Sigmoid colon (tissue), 7 donors: ENCODE results near the gene URB2. TPM values are rescaled to one million over a fixed set of nuclear protein-coding genes. Genes with fewer than 3 reads are reported as not detected.

ENCODE experiments used
- DNase-seq: peaks from one replicate; pipeline ENCODE4 v3.0.0-alpha.2; 2019
- H3K27ac ChIP-seq, 4 donors: fragments of 200-600 bp; sonication (generic); one replicate each; pipeline ENCODE4 v1.5.1; 2016 to 2019; ENCODE audit warnings: mild to moderate bottlenecking in 1 of 4
- H3K27me3 ChIP-seq, 3 donors: fragments of 200-600 bp; sonication (generic); one replicate each; pipeline ENCODE4 v1.5.1; 2019; ENCODE audit warnings: mild to moderate bottlenecking in 1 of 3
- H3K36me3 ChIP-seq, 4 donors: fragments of 200-600 bp; sonication (generic); one replicate each; pipeline ENCODE4 v1.5.1; 2016 to 2019
- H3K4me1 ChIP-seq, 4 donors: fragments of 200-600 bp; sonication (generic); one replicate each; pipeline ENCODE4 v1.5.1; 2017 to 2019
- H3K4me3 ChIP-seq, 4 donors: fragments of 200-600 bp; sonication (generic); one replicate each; pipeline ENCODE4 v1.5.1; 2017 to 2019; ENCODE audit warnings: mild to moderate bottlenecking in 2 of 4, moderate library complexity in 1 of 4
- H3K9me3 ChIP-seq, 4 donors: fragments of 200-600 bp in 3 of 4; sonication (generic) in 3 of 4; one replicate each; pipeline versions ENCODE4 v1.5.1 to v1.6.1; 2013 to 2019
- EP300 ChIP-seq, 4 donors: sonication (generic); formaldehyde crosslinking; IDR thresholded peaks; one replicate each; pipeline ENCODE4 v1.6.1; 2017; ENCODE audit warnings: antibody characterized with exemption in 4 of 4
- POLR2A ChIP-seq, 2 donors: fragments of 450-650 bp; IDR thresholded peaks; one replicate each; pipeline ENCODE4 v1.6.1; 2016; ENCODE audit warnings: antibody characterized with exemption in 2 of 2, mild to moderate bottlenecking in 2 of 2, moderate library complexity in 2 of 2
- POLR2AphosphoS5 ChIP-seq, 4 donors: sonication (generic); formaldehyde crosslinking; IDR thresholded peaks; one replicate each; pipeline ENCODE4 v1.6.1; 2017; ENCODE audit warnings: antibody characterized with exemption in 4 of 4
- WGBS, 2 donors: extraction: QIAGEN DNeasy Blood & Tissue Kit; methylation state at CpG; one replicate each; pipeline ENCODE4 v1.1.7; 2013; 5-methylcytosine and 5-hydroxymethylcytosine counted together
- intact Hi-C: fragments of 100-400 bp; cut with DNase I; formaldehyde crosslinking; loops from one replicate; pipeline ENCODE4 v1.15.1; 2023
- polyA plus RNA-seq, 3 donors: library from polyadenylated mRNA; stranded (reverse); fragments of 200-250 nt; gene quantifications; one replicate each; pipeline ENCODE4 v1.2.3, GENCODE V29; 2013
- total RNA-seq, 4 donors: library from RNA; depleted of rRNA; stranded (reverse); fragments of >200 nt; gene quantifications; one replicate each; pipeline ENCODE4 v1.1.0, GENCODE V29; 2016
- TF ChIP-seq, protein P1 (sequence below), 4 experiments: fragments of 450-650 bp in 3 of 4; fragments of 200-600 bp in 1 of 4; IDR thresholded peaks; one replicate each; pipeline ENCODE4 v1.5.1; 2016 to 2019; ENCODE audit warnings: antibody characterized with exemption in 4 of 4, mild to moderate bottlenecking in 3 of 4, moderate library complexity in 2 of 4
- donor health status: healthy with polysubstance abuse.
- donor health status: Bipolar disorder and iron deficiency.
- donor health status: healthy.

URB2 gene
- total and polyA plus RNA-seq, 7 donors = 0.60 to 11.7 (median 5.2) TPM

DNA sequence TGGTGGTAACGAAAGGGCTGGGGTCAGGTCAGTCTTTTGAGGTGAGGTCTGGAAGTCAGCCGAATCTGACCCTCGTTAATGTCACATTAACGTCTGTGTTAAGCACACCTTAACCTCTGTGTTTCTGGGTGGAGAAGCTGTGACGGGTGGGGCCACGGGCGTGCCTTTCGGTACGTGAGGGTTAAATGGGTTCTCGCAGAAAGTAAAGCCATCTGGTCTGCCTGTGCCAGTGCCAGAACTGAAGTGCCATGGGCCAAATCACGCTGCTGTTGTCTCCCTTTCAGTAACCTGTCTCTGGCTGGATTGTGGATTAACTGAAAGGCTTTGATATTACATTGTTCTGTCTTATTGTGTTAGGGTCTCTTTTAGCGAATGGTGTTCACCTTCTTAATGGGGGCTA is 14.4 kb downstream of the URB2 start:
- peaks cover 0 to 4% (median 0%) of the 10 kb centered on the region in 4 donors for H3K4me1 ChIP-seq
- H3K27ac ChIP-seq = no peak overlapping the region
- TF ChIP-seq EP300 (IDR thresholded peaks at IDR 0.05) (no peak), POLR2AphosphoS5 (IDR thresholded peaks at IDR 0.05) (no peak), POLR2A (IDR thresholded peaks at IDR 0.05) (no peak)
- TF ChIP-seq, protein P1, sequence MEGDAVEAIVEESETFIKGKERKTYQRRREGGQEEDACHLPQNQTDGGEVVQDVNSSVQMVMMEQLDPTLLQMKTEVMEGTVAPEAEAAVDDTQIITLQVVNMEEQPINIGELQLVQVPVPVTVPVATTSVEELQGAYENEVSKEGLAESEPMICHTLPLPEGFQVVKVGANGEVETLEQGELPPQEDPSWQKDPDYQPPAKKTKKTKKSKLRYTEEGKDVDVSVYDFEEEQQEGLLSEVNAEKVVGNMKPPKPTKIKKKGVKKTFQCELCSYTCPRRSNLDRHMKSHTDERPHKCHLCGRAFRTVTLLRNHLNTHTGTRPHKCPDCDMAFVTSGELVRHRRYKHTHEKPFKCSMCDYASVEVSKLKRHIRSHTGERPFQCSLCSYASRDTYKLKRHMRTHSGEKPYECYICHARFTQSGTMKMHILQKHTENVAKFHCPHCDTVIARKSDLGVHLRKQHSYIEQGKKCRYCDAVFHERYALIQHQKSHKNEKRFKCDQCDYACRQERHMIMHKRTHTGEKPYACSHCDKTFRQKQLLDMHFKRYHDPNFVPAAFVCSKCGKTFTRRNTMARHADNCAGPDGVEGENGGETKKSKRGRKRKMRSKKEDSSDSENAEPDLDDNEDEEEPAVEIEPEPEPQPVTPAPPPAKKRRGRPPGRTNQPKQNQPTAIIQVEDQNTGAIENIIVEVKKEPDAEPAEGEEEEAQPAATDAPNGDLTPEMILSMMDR (IDR thresholded peaks at IDR 0.05) = no peak
- H3K9me3 ChIP-seq = no peaks in the 10 kb centered on the region
- WGBS, 2 donors = 28 to 73% methylated on average over 12 of the region's 12 CpGs
- no peaks in the 10 kb centered on the region for H3K27me3 ChIP-seq
- intact Hi-C loops = no loop called here
- H3K4me3 ChIP-seq = no peak overlapping the region
- DNase-seq = no peak
- H3K36me3 ChIP-seq = peaks cover 11 to 52% (median 34%) of the 10 kb centered on the region in 4 donors

DNA sequence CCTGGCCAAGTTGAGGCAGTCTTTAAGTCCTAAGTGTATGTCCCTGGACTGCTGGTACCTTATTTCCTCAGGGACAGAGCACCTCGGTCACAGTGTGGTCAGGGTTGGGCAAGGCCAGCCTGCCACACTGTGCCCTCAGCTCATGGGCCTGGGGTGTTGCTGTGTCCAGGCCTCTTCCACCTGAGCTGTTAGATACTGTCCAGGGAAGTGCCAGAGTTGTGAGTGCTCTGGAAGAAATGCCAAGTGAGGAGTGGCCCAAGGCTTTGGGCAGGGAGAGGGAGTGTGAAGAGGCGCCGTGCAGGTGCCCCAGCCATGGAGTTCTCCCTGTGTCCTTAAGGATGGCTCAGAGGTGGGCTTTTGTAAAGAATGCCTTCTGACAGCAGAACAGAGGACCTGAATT is 15.3 kb downstream of the URB2 start:
- WGBS, 2 donors = 96 to 97% methylated on average over 3 of the region's 3 CpGs
- intact Hi-C loops = no loop called here
- Histone ChIP-seq H3K4me3 (no peak overlapping the region), H3K27me3 (no peaks in the 10 kb centered on the region), H3K9me3 (no peaks in the 10 kb centered on the region), H3K27ac (no peak overlapping the region), H3K4me1 (peaks cover 0 to 4% (median 0%) of the 10 kb centered on the region in 4 donors), H3K36me3 (peaks cover 11 to 52% (median 29%) of the 10 kb centered on the region in 4 donors)
- no peak for TF ChIP-seq POLR2A (IDR thresholded peaks at IDR 0.05)
- TF ChIP-seq EP300 (IDR thresholded peaks at IDR 0.05) = no peak
- TF ChIP-seq POLR2AphosphoS5 (IDR thresholded peaks at IDR 0.05) = no peak
- TF ChIP-seq, protein P1 (IDR thresholded peaks at IDR 0.05) = no peak
- DNase-seq = no peak

- no peak overlapping the region for H3K4me3 ChIP-seq
- no peak for DNase-seq
- intact Hi-C loops = no loop called here
- H3K9me3 ChIP-seq = no peaks in the 10 kb centered on the region
- TF ChIP-seq, protein P1 (IDR thresholded peaks at IDR 0.05) = no peak
- TF ChIP-seq POLR2AphosphoS5 (IDR thresholded peaks at IDR 0.05) = no peak
- no peak for TF ChIP-seq EP300 (IDR thresholded peaks at IDR 0.05)
- no peak for TF ChIP-seq POLR2A (IDR thresholded peaks at IDR 0.05)
- H3K4me1 ChIP-seq = peaks cover 0 to 4% (median 0%) of the 10 kb centered on the region in 4 donors
- H3K27ac ChIP-seq = no peak overlapping the region
- no peaks in the 10 kb centered on the region for H3K27me3 ChIP-seq
- peaks cover 10 to 52% (median 27%) of the 10 kb centered on the region in 4 donors for H3K36me3 ChIP-seq
- WGBS, 2 donors = 79 to 84% methylated on average over 5 of the region's 5 CpGs
Measured at GRCh38 chr1:229642376-229642775, 16.3 kb downstream of the URB2 start.

DNA sequence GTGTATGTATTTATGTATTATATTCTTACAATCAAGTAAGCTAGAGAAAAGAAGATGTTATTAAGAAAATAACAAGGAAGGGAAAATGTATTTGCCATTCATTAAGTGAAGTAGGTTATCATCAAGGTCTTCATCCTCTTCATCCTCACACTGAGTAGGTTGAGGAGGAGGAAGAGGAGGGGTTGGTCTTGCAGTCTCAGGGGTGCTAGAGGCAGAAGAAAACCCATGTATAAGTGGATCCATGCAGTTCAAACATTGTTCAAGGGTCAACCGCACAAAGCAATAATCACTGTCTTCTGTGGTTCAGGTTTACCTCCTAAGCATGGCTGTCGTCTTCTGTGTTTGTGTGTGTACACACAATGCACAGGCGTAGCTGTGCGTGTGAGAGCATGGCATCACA is 16.9 kb downstream of the URB2 start:
- DNase-seq = no peak
- no peak overlapping the region for H3K27ac ChIP-seq
- intact Hi-C loops = no loop called here

More for the DNA sequence above, 16.9 kb downstream of the URB2 start:
- H3K4me1 ChIP-seq = peaks cover 0 to 4% (median 0%) of the 10 kb centered on the region in 4 donors
- no peak overlapping the region for H3K4me3 ChIP-seq
- no peak for TF ChIP-seq POLR2AphosphoS5 (IDR thresholded peaks at IDR 0.05)
- TF ChIP-seq, protein P1 (IDR thresholded peaks at IDR 0.05) = no peak
- no peak for TF ChIP-seq POLR2A (IDR thresholded peaks at IDR 0.05)
- TF ChIP-seq EP300 (IDR thresholded peaks at IDR 0.05) = no peak
- peaks cover 10 to 52% (median 24%) of the 10 kb centered on the region in 4 donors for H3K36me3 ChIP-seq
- WGBS, 2 donors = 95 to 96% methylated on average over 4 of the region's 4 CpGs
- no peaks in the 10 kb centered on the region for H3K27me3 ChIP-seq
- H3K9me3 ChIP-seq = no peaks in the 10 kb centered on the region
